ENCODE measurements around the gene PCK2.

DNA sequence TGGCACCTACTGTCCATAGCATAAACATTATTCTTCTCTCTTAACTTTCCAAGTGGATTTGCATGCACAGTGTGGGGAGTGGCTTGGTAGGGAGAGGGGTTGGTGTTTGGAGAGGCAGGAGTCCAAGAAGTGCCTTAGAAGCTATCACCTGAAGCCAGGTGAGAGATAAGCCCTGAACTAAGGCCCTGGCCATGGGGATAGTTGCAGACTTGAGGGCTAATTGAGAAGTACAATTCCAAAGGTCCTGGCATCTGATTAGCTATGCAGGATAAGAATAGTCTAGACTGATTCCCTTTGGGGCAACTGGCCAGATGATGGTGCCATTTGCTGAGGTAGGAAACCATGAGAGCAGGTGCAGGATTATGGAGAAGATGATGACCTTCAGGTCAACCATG lies 2.0 kb upstream of the PCK2 start:
- TF ChIP-seq, protein P1, sequence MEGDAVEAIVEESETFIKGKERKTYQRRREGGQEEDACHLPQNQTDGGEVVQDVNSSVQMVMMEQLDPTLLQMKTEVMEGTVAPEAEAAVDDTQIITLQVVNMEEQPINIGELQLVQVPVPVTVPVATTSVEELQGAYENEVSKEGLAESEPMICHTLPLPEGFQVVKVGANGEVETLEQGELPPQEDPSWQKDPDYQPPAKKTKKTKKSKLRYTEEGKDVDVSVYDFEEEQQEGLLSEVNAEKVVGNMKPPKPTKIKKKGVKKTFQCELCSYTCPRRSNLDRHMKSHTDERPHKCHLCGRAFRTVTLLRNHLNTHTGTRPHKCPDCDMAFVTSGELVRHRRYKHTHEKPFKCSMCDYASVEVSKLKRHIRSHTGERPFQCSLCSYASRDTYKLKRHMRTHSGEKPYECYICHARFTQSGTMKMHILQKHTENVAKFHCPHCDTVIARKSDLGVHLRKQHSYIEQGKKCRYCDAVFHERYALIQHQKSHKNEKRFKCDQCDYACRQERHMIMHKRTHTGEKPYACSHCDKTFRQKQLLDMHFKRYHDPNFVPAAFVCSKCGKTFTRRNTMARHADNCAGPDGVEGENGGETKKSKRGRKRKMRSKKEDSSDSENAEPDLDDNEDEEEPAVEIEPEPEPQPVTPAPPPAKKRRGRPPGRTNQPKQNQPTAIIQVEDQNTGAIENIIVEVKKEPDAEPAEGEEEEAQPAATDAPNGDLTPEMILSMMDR (CRISPR knock-in tag; IDR thresholded peaks at IDR 0.05) = peak; percentile 40
- TF ChIP-seq POLR2A (IDR thresholded peaks at IDR 0.05; ENCODE audit: insufficient read depth in 1 of 2, low read depth in 2 of 2, low read length in 2 of 2) (0 out of 4 replicates have a peak, but pooled peaks of 1 of the 2 experiments have one; percentile 4), RNF2 (conservative IDR thresholded peaks at IDR 0.05; ENCODE audit: low read depth) (no peak), YEATS2 (CRISPR knock-in tag; IDR thresholded peaks at IDR 0.05; ENCODE audit: borderline replicate concordance) (no peak), ZNF496 (CRISPR knock-in tag; IDR thresholded peaks at IDR 0.05; ENCODE audit: insufficient replicate concordance) (no peak), HDAC2 (CRISPR knock-in tag; IDR thresholded peaks at IDR 0.05) (no peak), HCFC1 (IDR thresholded peaks at IDR 0.05; ENCODE audit: low read depth, low read length) (no peak), NCOA2 (CRISPR knock-in tag; IDR thresholded peaks at IDR 0.05) (no peak), ZNF260 (CRISPR knock-in tag; IDR thresholded peaks at IDR 0.05; ENCODE audit: borderline replicate concordance, low read depth) (no peak), TAF1 (CRISPR knock-in tag; IDR thresholded peaks at IDR 0.05) (no peak), HNRNPL (IDR thresholded peaks at IDR 0.05; ENCODE audit: low read depth, low read length) (no peak), EZH2 (conservative IDR thresholded peaks at IDR 0.05; ENCODE audit: low read depth, low read length) (no peak), TBP (CRISPR knock-in tag; IDR thresholded peaks at IDR 0.05) (no peak)
- TF ChIP-seq, protein P2, sequence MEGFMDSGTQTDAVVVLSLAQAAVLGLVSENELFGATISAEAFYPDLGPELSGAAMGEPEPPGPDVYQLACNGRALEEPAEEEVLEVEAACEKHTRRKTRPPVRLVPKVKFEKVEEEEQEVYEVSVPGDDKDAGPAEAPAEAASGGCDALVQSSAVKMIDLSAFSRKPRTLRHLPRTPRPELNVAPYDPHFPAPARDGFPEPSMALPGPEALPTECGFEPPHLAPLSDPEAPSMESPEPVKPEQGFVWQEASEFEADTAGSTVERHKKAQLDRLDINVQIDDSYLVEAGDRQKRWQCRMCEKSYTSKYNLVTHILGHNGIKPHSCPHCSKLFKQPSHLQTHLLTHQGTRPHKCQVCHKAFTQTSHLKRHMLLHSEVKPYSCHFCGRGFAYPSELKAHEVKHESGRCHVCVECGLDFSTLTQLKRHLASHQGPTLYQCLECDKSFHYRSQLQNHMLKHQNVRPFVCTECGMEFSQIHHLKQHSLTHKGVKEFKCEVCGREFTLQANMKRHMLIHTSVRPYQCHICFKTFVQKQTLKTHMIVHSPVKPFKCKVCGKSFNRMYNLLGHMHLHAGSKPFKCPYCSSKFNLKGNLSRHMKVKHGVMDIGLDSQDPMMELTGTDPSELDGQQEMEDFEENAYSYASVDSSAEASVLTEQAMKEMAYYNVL (CRISPR knock-in tag; IDR thresholded peaks at IDR 0.05; ENCODE audit: borderline replicate concordance) = no peak
